ENCODE measurements around the gene BCL2L14. TPM values are rescaled to one million over a fixed set of nuclear protein-coding genes. Genes with fewer than 3 reads are reported as not detected.

The BCL2L14 gene, protein sequence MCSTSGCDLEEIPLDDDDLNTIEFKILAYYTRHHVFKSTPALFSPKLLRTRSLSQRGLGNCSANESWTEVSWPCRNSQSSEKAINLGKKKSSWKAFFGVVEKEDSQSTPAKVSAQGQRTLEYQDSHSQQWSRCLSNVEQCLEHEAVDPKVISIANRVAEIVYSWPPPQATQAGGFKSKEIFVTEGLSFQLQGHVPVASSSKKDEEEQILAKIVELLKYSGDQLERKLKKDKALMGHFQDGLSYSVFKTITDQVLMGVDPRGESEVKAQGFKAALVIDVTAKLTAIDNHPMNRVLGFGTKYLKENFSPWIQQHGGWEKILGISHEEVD
- not detected in 2 replicates for total RNA-seq

DNA sequence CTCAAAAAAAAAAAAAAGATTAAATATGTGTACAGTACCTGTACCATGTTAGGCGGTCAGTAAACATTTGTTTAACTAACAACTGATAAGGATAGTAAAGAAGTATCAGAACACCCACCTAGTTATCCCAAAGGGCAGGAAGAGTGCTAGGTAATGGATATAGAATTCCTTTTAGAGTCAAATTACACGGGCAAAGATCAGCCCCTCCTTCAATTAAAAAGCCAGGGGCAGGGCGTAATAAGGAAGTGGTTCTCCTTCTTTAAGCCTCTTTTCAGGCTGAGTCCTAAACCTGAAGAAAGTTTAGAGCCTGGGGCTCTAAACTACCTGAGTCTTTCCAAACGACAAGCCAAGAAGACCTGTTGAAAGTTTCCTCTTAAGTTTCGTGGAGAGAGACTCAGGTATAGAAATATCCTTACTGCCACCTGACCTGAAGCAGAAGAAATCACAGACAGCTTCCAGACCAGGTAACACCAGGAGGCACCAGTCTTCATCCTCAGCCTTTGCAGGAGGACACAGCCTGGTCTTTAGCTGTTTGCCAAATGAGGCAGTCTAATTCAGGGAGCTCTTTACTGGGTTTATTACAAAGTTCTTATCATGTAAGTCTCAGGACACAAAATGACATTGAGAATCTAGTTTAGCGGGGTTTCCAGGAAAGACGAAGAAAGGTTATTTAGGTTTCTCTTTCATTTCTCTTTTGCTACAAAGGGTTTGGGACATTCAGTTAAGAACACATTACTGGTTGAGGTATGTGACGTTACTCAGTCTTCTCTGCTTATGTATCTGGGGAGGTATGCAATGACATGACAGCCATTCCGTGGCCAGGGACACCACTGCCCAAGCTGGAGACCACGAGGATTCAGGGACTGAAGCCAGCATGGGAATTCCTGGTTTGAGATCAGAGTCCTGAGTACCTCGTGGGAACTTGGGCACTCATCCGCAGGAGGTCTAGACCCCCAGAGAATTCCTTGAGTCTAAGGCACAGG, at the start of gene BCL2L14:
Gene BCL2L14, plus strand, starts transcription at position 266 of the 983 bp plus-strand sequence. CDS start 8,367 bp downstream, outside the sequence.
- no peak within 1 kb of the TSS for H3K4me3 ChIP-seq (ENCODE audit: low read depth, low read length)
- TF ChIP-seq, protein P1, sequence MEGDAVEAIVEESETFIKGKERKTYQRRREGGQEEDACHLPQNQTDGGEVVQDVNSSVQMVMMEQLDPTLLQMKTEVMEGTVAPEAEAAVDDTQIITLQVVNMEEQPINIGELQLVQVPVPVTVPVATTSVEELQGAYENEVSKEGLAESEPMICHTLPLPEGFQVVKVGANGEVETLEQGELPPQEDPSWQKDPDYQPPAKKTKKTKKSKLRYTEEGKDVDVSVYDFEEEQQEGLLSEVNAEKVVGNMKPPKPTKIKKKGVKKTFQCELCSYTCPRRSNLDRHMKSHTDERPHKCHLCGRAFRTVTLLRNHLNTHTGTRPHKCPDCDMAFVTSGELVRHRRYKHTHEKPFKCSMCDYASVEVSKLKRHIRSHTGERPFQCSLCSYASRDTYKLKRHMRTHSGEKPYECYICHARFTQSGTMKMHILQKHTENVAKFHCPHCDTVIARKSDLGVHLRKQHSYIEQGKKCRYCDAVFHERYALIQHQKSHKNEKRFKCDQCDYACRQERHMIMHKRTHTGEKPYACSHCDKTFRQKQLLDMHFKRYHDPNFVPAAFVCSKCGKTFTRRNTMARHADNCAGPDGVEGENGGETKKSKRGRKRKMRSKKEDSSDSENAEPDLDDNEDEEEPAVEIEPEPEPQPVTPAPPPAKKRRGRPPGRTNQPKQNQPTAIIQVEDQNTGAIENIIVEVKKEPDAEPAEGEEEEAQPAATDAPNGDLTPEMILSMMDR (IDR thresholded peaks at IDR 0.05; ENCODE audit: insufficient read depth, low read depth, low read length): no peak
- DNase-seq (ENCODE audit: low read depth): no peak

DNA sequence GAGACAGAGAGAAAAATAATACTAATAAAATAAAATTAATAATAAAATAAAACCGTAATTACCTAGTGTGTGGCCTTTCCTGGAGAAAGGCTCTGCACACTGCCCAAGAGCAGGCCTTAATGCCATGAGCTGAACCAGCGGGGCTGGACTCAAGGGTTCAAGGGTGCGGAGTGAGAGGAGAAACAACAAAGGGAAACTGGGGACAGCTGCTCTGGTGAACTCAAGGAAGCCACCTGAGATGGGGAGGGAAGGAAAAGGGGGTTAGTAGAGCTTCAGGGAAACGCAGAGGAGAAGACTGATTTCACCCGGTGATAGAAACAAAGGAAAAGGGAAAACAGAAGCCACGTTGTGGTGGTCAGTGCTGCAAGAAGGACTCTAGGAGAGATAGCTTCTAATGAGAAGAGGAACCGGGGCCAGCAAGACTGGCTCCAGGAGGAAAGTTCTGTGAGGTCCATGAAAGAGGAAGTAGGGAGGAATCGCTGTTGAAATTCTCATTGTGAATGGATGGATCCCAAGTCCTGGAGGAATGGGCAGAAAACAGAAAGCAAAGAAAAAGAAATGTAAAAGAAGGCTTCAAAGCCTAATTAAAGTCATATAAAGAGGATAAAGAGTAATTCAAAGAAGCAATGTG, 48.3 kb upstream of the BCL2L14 start:
- no peak overlapping the region for H3K4me3 ChIP-seq (ENCODE audit: low read depth, low read length)
- TF ChIP-seq, protein P1 (IDR thresholded peaks at IDR 0.05; ENCODE audit: insufficient read depth, low read depth, low read length): no peak
- no peak for DNase-seq (ENCODE audit: low read depth)

DNA sequence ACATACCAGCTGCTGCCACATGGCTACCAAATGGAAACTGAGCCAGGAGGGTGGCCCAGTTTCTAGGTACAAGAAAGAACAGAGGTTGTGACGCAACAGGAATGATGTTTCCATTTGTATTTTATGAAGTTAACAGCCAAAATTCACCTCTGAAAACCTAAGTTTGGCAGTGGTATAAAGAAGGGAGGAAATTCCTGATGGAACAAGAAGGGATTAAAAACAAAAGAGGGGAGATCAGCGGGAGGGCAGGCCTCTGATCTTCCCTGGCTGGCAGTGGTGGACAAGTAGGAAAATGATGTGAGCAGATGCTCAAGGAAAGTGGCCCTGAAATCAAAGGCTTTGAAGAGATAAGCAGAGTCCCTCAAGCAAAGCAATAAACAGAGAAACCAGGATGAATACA, 47.3 kb upstream of the BCL2L14 start:
- no peak for DNase-seq (ENCODE audit: low read depth)
- H3K4me3 ChIP-seq (ENCODE audit: low read depth, low read length): no peak overlapping the region
- TF ChIP-seq, protein P1 (IDR thresholded peaks at IDR 0.05; ENCODE audit: insufficient read depth, low read depth, low read length): no peak

DNA sequence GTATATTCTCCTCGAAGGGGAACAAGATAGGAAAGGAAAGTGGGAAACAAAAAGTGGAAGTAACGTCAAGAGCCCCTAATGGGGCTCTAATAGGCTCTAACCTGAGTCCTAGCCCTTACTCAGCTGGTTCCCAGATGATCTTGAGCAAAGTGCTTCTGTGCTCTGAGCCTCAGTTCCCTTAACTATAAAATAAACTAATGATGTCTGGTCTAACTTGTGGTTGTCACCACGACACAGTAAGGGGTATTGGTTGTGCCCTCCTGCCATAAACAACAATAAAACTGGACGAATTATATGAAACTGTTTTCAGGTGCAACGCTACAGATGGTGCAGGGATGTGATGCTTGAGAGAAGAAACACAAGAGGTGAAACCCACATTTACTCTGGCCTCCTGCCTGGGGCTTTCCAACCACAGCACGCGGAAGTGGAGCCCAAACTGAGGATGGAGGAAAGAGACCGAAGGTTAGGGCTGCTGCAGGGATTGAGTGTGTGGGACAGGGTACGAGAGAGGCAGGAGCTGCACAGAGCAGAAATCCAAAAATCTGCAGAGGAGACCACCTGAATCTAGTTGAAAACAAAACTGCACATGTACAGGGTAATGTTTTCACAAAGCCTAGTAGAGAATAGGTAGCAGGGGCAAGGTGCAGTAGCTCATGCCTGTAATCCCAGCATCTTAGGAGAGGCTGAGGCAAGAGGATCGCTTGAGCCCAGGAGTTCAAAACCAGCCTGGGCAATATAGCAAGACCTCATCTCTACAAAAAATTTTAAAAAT, 45.6 kb upstream of the BCL2L14 start:
- no peak for DNase-seq (ENCODE audit: low read depth)
- TF ChIP-seq, protein P1 (IDR thresholded peaks at IDR 0.05; ENCODE audit: insufficient read depth, low read depth, low read length): no peak
- H3K4me3 ChIP-seq (ENCODE audit: low read depth, low read length): no peak overlapping the region

DNA sequence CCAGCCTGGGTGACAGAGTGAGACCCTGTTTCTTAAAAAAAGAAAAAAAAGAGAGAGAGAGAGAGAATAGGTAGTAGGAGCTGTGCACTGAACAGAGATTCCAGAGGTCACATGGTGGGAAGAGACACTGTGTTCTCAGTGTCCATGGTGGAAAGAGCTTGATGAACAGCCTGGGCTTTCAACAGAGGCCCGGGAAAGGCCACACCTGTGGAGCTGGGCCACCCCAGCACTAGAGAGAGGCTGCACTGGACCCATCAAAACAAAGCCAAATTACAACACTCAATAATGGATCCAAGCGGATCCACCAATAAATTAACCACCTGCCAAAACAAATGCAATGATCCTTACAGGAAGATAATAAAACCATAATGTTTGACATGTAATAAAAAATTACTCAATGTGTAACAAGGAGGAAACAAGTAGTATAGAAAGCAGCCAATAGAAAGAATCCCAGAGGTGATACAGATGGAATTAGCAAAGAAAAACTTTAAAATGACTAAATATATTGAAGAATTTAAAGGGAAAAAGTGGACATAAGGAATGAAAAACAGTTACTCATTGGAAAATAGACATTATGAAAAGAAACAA, 44.8 kb upstream of the BCL2L14 start:
- DNase-seq (ENCODE audit: low read depth): no peak
- no peak overlapping the region for H3K4me3 ChIP-seq (ENCODE audit: low read depth, low read length)
- TF ChIP-seq, protein P1 (IDR thresholded peaks at IDR 0.05; ENCODE audit: insufficient read depth, low read depth, low read length): no peak
